Measurements from ENCODE around the gene LKAAEAR1.

GRCh38 chr20:64071341-64072332 is 12.6 kb downstream of the LKAAEAR1 start:
- TF ChIP-seq POLR2A (IDR thresholded peaks at IDR 0.05) = no peak
- no peak for TF ChIP-seq CTCF (IDR thresholded peaks at IDR 0.05)
- no peak for TF ChIP-seq POLR2AphosphoS5 (IDR thresholded peaks at IDR 0.05)

Measured in breast epithelium (tissue), 3 donors.